GM10266 (cell line): Measurements from ENCODE around the gene DCAF10.
"Not testable (repeated sequence)": the region's sequence is repeated elsewhere in the genome, so short reads cannot be mapped to it uniquely, and the experiment has no call there.

Experiments used
- DNase-seq: peaks from one replicate; pipeline ENCODE4 v3.0.0; 2012; ENCODE audit errors: extremely low spot score
- TF ChIP-seq, protein P1 (sequence below): IDR thresholded peaks from 2 replicates; pipeline ENCODE4 v1.5.1; 2012; ENCODE audit warnings: mild to moderate bottlenecking, low read depth; ENCODE audit not compliant: control insufficient read depth, insufficient read depth; ENCODE audit errors: missing control alignments

Gene DCAF10

GRCh38 chr9:37801287-37801850, 772 bp downstream of the DCAF10 start:
- TF ChIP-seq, protein P1, sequence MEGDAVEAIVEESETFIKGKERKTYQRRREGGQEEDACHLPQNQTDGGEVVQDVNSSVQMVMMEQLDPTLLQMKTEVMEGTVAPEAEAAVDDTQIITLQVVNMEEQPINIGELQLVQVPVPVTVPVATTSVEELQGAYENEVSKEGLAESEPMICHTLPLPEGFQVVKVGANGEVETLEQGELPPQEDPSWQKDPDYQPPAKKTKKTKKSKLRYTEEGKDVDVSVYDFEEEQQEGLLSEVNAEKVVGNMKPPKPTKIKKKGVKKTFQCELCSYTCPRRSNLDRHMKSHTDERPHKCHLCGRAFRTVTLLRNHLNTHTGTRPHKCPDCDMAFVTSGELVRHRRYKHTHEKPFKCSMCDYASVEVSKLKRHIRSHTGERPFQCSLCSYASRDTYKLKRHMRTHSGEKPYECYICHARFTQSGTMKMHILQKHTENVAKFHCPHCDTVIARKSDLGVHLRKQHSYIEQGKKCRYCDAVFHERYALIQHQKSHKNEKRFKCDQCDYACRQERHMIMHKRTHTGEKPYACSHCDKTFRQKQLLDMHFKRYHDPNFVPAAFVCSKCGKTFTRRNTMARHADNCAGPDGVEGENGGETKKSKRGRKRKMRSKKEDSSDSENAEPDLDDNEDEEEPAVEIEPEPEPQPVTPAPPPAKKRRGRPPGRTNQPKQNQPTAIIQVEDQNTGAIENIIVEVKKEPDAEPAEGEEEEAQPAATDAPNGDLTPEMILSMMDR, result no peak
- DNase-seq, result no peak

GRCh38 chr9:37801959-37802711, 1.5 kb downstream of the DCAF10 start:
- DNase-seq, result no peak
- TF ChIP-seq, protein P1, result no peak

GRCh38 chr9:37806271-37806670, 5.7 kb downstream of the DCAF10 start:
- no peak for DNase-seq
- TF ChIP-seq, protein P1, result no peak

- not testable (repeated sequence) for DNase-seq
Observed at GRCh38 chr9:37809676-37810075, 9.1 kb downstream of the DCAF10 start.

- TF ChIP-seq, protein P1, result no peak
- DNase-seq, result no peak
Observed at GRCh38 chr9:37811906-37812476, 11.4 kb downstream of the DCAF10 start.

DNA sequence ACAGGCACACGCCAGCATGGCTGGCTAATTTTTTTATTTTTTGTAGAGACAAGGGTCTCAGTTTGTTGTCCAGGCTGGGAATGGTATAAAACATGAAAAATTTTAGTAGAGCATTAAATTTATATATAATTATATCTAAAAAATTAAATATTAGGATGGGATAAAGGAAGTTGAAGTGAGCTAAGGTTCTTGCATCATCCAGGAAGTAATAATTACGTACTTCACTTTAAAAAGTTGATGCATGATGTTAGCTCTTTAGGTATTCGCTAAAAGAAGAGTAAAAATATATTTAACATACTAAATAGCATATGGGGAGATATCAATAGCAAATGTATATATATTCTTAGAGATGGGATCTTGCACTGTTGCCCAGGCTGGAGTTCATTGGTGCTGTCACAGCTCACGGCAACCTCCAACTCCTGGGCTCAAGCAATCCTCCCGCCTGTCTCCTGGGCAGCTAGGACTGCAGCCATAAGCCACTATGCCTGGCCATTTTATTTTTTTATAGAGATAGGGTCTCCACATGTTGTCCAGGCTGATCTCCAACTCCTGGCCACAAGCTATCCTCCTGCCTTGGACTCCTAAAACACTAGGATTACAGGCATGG, 12.3 kb downstream of the DCAF10 start:
- no peak for DNase-seq
- TF ChIP-seq, protein P1, result no peak

DNA sequence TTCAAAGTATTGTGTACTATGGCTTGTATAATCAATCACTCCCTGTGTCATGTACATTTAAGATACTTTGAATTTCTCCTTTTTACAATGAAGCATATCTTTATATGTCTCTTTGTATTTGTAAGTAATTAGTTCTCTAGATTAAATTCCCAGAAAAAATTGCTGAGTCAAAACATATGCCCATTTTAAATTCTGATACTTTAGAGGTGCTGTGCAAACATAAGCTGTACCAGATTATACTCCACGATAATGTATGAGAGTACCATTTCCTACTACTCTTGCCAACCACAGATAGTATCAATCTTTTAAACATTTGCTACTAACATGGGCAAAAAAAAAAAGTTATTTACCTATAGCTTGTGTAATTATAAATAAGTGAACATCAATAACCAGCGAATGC, 18.3 kb downstream of the DCAF10 start:
- no peak for DNase-seq
- TF ChIP-seq, protein P1, result no peak
